DND-41 (cell line): Measurements from ENCODE around the gene H6PD.

Experiments used
- ATAC-seq: fragments of 200-7000 bp; cut with Tn5 transposase; 3 replicates; pipeline ENCODE4 v1.9.1; 2021; ENCODE audit warnings: low read depth; ENCODE audit not compliant: insufficient read depth
- DNase-seq: peaks from one replicate; pipeline ENCODE4 v3.0.0-alpha.2; 2020
- H2AFZ ChIP-seq: 2 replicates; pipeline ENCODE4 v1.6.0; 2012; ENCODE audit warnings: low read depth, low read length
- H3K27ac ChIP-seq: 2 replicates; pipeline ENCODE4 v1.5.1; 2012; ENCODE audit warnings: low read length, inconsistent platforms
- H3K27me3 ChIP-seq: fragments of 200-600 bp; sonication (generic); 2 replicates; pipeline ENCODE4 v1.6.0; 2012; ENCODE audit warnings: low read length, mild to moderate bottlenecking, inconsistent platforms; ENCODE audit not compliant: insufficient read depth, poor library complexity
- H3K36me3 ChIP-seq: 2 replicates; pipeline ENCODE4 v1.5.1; 2012; ENCODE audit warnings: low read length, inconsistent platforms; ENCODE audit not compliant: insufficient read depth
- H3K4me1 ChIP-seq: 2 replicates; pipeline ENCODE4 v1.5.1; 2012; ENCODE audit warnings: mild to moderate bottlenecking, low read length; ENCODE audit not compliant: insufficient read depth
- H3K4me2 ChIP-seq: 2 replicates; pipeline ENCODE4 v1.6.0; 2012; ENCODE audit warnings: mild to moderate bottlenecking, moderate library complexity, low read length, inconsistent platforms; ENCODE audit not compliant: insufficient read depth
- H3K4me3 ChIP-seq, 2 experiments: fragments of 200-600 bp in 1 of 2; shearing (Covaris generic) in 1 of 2; 2 replicates each; pipeline ENCODE4 v1.5.1; 2012 to 2016; ENCODE audit warnings: inconsistent platforms in 2 of 2, low read length in 2 of 2, mild to moderate bottlenecking in 2 of 2, low read depth in 1 of 2, moderate library complexity in 1 of 2
- H3K79me2 ChIP-seq: 2 replicates; pipeline ENCODE4 v1.6.0; 2012; ENCODE audit warnings: low read length, inconsistent platforms; ENCODE audit not compliant: insufficient read depth
- H3K9ac ChIP-seq: 2 replicates; pipeline ENCODE4 v1.6.0; 2012; ENCODE audit warnings: low read depth, mild to moderate bottlenecking, inconsistent platforms, low read length, moderate library complexity
- H3K9me3 ChIP-seq: 2 replicates; pipeline ENCODE4 v1.5.1; 2012; ENCODE audit warnings: low read length, moderate library complexity, mild to moderate bottlenecking, inconsistent platforms; ENCODE audit not compliant: insufficient read depth, severe bottlenecking
- H4K20me1 ChIP-seq: 2 replicates; pipeline ENCODE4 v1.6.0; 2012; ENCODE audit warnings: low read length; ENCODE audit not compliant: insufficient read depth
- EZH2 ChIP-seq: IDR thresholded peaks from 3 replicates; pipeline ENCODE4 v1.6.1; 2012; ENCODE audit warnings: borderline replicate concordance, low read depth, mild to moderate bottlenecking, moderate library complexity, low read length, inconsistent platforms; ENCODE audit not compliant: severe bottlenecking
- TF ChIP-seq, protein P1 (sequence below): IDR thresholded peaks from 2 replicates; pipeline ENCODE4 v1.5.1; 2012; ENCODE audit warnings: borderline replicate concordance, low read length, moderate library complexity, mild to moderate bottlenecking; ENCODE audit not compliant: poor library complexity, severe bottlenecking; ENCODE audit errors: extremely low read depth

Gene H6PD

DNA sequence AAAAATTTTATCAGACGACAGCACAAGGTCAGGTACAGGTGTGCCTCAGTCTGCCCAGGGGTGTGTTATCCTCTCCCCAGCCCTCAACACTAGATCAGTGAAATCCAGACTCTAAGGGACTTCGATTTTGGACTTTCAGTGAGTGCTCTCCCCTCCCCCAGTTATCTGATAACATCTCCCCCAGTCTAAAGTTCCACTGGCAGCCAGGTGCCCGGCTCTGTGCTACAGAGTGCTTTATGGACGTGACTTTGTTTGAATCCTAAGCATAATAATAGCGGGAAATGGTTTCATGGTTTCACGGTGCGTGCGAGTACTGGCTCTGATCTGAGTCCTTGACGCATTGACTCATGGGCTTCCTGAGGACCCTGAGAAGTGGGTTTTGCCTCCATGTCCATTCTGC is 61.3 kb downstream of the H6PD start:
- Histone ChIP-seq H3K36me3 (peaks cover 36% of the 10 kb centered on the region), H3K9ac (no peak overlapping the region), H3K4me3 (peak overlapping the region in 1 of 2 experiments; percentile 61; a peak in 1 of 4 replicates), H3K9me3 (no peaks in the 10 kb centered on the region), H3K27ac (peak overlapping the region; percentile 77), H3K4me1 (peaks cover 61% of the 10 kb centered on the region), H4K20me1 (peaks cover 67% of the 10 kb centered on the region), H2AFZ (no peak overlapping the region), H3K27me3 (no peaks in the 10 kb centered on the region), H3K4me2 (peak overlapping the region; percentile 75), H3K79me2 (peaks cover 78% of the 10 kb centered on the region)
- no peak for ATAC-seq
- TF ChIP-seq, protein P1, sequence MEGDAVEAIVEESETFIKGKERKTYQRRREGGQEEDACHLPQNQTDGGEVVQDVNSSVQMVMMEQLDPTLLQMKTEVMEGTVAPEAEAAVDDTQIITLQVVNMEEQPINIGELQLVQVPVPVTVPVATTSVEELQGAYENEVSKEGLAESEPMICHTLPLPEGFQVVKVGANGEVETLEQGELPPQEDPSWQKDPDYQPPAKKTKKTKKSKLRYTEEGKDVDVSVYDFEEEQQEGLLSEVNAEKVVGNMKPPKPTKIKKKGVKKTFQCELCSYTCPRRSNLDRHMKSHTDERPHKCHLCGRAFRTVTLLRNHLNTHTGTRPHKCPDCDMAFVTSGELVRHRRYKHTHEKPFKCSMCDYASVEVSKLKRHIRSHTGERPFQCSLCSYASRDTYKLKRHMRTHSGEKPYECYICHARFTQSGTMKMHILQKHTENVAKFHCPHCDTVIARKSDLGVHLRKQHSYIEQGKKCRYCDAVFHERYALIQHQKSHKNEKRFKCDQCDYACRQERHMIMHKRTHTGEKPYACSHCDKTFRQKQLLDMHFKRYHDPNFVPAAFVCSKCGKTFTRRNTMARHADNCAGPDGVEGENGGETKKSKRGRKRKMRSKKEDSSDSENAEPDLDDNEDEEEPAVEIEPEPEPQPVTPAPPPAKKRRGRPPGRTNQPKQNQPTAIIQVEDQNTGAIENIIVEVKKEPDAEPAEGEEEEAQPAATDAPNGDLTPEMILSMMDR = no peak
- no peak for TF ChIP-seq EZH2
- DNase-seq = no peak

DNA sequence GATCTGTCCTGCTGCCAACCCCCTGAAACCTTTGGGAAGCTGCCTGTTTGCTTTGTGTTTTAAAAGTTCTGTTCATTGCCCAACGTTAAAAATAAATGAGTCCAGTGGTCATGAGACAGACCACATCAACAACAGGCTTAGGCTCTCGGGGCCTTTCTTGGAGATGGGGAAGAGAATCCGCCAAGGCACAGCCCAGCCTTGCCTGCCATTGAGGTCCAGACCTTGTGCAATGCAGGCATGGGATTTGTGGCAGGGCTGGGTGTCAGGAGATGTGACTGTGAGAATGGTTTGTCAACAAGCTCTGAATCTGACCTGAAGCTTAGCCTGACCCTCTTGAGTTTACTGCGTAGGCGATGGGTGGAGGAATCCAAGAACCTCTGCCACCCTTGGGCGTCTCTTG is 62.3 kb downstream of the H6PD start:
- Histone ChIP-seq H3K4me3 (0 out of 4 replicates have a peak overlapping the region, but pooled peaks of 1 of the 2 experiments have one; percentile 8), H4K20me1 (peaks cover 76% of the 10 kb centered on the region), H3K9me3 (no peaks in the 10 kb centered on the region), H3K4me2 (peak overlapping the region; percentile 75; the same call in 1 of the 2 replicates), H3K4me1 (peaks cover 70% of the 10 kb centered on the region), H3K79me2 (peaks cover 87% of the 10 kb centered on the region), H3K36me3 (peaks cover 44% of the 10 kb centered on the region), H3K27ac (no peak overlapping the region), H3K9ac (no peak overlapping the region), H2AFZ (no peak overlapping the region), H3K27me3 (no peaks in the 10 kb centered on the region)
- TF ChIP-seq, protein P1 = no peak
- no peak for TF ChIP-seq EZH2
- DNase-seq (no peak), ATAC-seq (no peak)

DNA sequence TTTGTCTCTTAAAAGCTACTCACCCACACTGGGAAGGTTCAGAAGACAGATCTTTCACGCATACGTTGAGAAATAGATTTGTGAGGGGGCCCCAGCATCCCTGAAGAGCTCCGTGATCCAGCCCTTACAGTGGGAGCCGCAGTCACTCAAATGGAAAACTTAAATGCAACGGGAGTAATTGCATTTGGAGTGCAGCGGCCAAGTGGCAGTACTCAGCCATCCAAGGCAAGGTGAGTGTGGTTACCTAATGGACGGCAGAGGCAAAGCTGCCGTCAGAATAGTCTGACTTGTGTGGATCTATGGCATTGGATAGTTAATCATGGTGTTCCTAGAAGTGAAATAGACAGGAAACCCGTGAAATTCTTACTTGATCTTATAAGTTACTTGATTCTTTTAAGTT is 63.3 kb downstream of the H6PD start:
- Histone ChIP-seq H3K27ac (peak overlapping the region; percentile 18; the same call in 1 of the 2 replicates), H3K27me3 (no peaks in the 10 kb centered on the region), H4K20me1 (peaks cover 86% of the 10 kb centered on the region), H3K4me3 (no peak overlapping the region), H3K9ac (no peak overlapping the region), H3K36me3 (peaks cover 48% of the 10 kb centered on the region), H3K4me1 (peaks cover 72% of the 10 kb centered on the region), H2AFZ (no peak overlapping the region), H3K9me3 (no peaks in the 10 kb centered on the region), H3K79me2 (peaks cover 97% of the 10 kb centered on the region), H3K4me2 (peak overlapping the region; percentile 75; the same call in 1 of the 2 replicates)
- TF ChIP-seq, protein P1 = no peak
- no peak for TF ChIP-seq EZH2
- DNase-seq (no peak), ATAC-seq (no peak)
